Prostate gland (tissue), 1 donor: ENCODE results near the gene CHRM2.

Source experiments
- POLR2A ChIP-seq: fragments of 450-650 bp; IDR thresholded peaks from one replicate; pipeline ENCODE4 v1.6.1; 2016; ENCODE audit warnings: antibody characterized with exemption, mild to moderate bottlenecking
- POLR2AphosphoS5 ChIP-seq: sonication (generic); formaldehyde crosslinking; IDR thresholded peaks from one replicate; pipeline ENCODE4 v1.6.1; 2017; ENCODE audit warnings: antibody characterized with exemption

DNA sequence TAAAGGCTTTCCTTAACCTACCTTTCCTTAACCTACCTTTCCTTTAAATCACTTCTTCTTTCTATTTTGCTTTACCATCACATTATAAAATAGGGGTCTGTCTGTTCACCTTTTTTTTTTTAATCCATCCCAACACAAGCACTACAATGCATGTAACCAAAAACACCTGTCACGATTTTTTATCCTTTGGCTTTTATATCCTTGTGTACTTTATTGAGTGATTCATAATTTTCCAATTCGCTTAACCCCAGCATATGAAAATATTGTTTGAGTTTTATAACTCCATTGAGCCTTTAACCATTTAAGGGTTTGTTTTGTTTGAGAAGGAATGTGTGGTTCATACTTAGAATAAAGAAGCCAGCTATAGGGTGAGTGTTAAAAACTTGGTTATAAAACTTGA lies 132.2 kb downstream of the CHRM2 start:
- TF ChIP-seq POLR2AphosphoS5 (no peak), POLR2A (no peak)
